HG03135 (cell line): ENCODE measurements around the gene JMJD7.

ENCODE experiments used
- ATAC-seq: cut with Tn5 transposase; IDR thresholded peaks from one replicate; pipeline ENCODE4 v1.9.1; 2021; ENCODE audit warnings: mild to moderate bottlenecking, moderate library complexity; ENCODE audit not compliant: unreplicated experiment

The JMJD7 gene

DNA sequence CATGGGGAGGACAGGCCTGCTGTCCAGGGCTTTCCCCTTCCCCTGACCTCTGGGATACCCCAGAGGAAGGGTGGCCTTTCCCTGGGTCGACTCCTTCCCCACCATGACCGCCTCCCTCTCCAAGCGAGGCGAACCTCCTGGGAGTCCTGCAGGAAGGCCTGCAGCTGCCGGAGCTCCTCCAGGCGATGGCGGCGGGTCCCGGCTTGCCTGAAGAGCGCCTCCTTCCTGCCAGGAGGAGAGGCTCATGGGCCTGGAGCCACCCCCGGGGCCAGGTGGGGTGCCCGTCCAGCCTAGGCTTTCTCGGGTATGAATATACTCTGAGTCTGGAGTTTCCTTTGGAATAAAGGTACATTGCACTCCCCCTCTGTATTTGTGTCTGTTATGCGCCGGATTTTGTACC, 30.9 kb downstream of the JMJD7 start:
- ATAC-seq, result no peak

- ATAC-seq, result no peak
These were observed 32.3 kb downstream of the JMJD7 start for GRCh38 chr15:41860049-41860828.

GRCh38 chr15:41861736-41862356, 34.0 kb downstream of the JMJD7 start:
- ATAC-seq, result no peak

- no peak for ATAC-seq
These were observed 34.7 kb downstream of the JMJD7 start for GRCh38 chr15:41862515-41863116.

GRCh38 chr15:41865490-41866055, 37.7 kb downstream of the JMJD7 start:
- ATAC-seq, result no peak

GRCh38 chr15:41866263-41866703, 38.4 kb downstream of the JMJD7 start:
- ATAC-seq, result no peak

- no peak for ATAC-seq
These were observed 39.1 kb downstream of the JMJD7 start for GRCh38 chr15:41866872-41867579.

- ATAC-seq, result no peak
These were observed 40.4 kb downstream of the JMJD7 start for GRCh38 chr15:41868321-41868720.

- no peak for ATAC-seq
These were observed 42.1 kb downstream of the JMJD7 start for GRCh38 chr15:41869770-41870688.

- no peak for ATAC-seq
These were observed 42.8 kb downstream of the JMJD7 start for GRCh38 chr15:41870689-41871081.

GRCh38 chr15:41871175-41871905, 43.4 kb downstream of the JMJD7 start:
- ATAC-seq, result no peak

DNA sequence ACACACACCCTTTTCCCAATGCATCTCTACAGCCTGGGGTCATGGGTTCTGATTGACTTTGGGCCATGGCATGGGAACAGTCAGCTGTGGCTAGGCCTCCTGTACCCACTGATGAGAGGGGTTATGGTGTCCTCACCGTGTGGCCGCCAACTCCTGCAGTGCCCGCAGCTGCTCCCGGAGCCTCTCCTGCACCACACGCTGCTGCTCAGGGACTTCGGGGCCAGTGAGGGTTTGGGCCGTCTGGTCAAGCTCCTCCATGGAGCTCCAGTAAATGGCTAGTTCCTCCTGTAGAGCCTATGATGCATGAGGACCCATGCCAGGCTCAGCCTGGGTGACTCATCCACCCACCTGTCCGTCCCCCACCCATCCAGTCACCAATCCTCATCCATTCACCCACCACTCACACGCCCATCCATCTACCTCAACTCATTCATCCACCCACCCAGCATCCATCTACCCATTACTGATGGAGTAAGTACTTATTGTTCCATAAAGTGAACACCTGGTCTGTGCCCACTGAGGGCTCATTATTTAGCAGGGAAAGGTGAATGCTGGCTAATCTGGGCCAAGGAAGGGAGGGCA, 44.4 kb downstream of the JMJD7 start:
- ATAC-seq, result no peak

DNA sequence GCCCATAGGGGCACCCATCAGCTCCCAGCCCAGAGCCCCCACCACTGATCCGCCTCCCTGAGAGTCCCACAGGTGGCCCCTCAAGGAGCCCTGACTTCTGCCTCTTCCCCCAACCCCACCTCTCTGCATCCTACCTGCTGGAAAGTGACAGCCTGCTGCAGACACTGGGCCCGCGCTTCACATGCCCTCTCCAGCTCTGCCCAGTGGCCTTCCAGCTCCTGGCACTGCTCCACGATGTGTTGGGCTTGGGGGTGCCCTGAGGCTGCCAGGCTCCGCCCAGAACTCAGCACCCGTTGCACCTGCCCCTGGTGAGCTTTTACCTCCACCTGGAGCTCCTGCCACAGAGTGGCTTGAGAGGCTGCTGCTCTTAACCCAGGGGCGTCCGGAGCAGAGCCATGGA, 45.8 kb downstream of the JMJD7 start:
- ATAC-seq, result no peak

- no peak for ATAC-seq
These were observed 46.8 kb downstream of the JMJD7 start for GRCh38 chr15:41874736-41875135.

GRCh38 chr15:41876007-41876406, 48.1 kb downstream of the JMJD7 start:
- ATAC-seq, result no peak

GRCh38 chr15:41876689-41877088, 48.8 kb downstream of the JMJD7 start:
- ATAC-seq, result no peak

DNA sequence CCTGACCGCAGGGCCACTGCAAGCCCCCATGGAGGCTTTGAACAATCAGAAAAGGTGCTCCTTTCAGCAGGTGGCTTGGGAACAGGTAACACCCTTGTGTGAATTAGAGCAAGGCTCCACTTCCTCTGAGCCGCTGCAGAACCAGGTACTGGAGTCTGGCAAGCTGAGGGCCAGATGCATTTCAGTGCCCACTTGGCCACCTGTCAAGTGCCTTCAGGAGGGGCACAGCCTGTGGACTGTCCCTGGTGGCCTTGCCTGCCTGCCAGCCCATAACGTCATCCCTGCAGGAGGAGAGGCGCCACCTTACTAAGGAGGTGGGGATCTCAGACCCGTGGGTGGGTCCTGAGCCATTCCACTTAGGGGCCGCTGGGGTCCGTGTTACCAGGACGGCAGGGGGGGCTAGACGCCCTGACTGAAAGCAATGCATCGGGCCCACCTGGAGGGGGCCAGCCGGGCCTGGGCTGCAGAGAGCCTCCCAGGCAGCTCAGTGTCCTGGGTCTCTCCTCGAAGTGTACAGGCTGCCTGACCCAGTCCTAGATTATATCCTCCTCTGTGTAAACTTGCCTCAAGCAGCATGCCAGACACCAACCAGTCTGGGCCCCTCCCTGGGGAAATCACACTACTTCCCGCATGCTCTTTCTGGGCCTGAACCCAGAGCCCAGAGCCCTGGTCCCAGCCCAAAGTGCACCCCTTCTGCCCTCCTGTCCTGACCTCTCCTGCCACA, 49.9 kb downstream of the JMJD7 start:
- ATAC-seq, result no peak

GRCh38 chr15:41878355-41878699, 50.4 kb downstream of the JMJD7 start:
- ATAC-seq, result no peak
